NCI-H345 treated with DMSO at 0.1 percent for 48 hours (cell line): ENCODE measurements around the gene TOLLIP.
"Not testable (repeated sequence)": the region's sequence is repeated elsewhere in the genome, so short reads cannot be mapped to it uniquely, and the experiment has no call there.

ENCODE experiments used
- DNase-seq: peaks from one replicate; lab custom pipeline; 2025; ENCODE audit not compliant: unreplicated experiment; lab: John Stamatoyannopoulos, UW

Gene TOLLIP

DNA sequence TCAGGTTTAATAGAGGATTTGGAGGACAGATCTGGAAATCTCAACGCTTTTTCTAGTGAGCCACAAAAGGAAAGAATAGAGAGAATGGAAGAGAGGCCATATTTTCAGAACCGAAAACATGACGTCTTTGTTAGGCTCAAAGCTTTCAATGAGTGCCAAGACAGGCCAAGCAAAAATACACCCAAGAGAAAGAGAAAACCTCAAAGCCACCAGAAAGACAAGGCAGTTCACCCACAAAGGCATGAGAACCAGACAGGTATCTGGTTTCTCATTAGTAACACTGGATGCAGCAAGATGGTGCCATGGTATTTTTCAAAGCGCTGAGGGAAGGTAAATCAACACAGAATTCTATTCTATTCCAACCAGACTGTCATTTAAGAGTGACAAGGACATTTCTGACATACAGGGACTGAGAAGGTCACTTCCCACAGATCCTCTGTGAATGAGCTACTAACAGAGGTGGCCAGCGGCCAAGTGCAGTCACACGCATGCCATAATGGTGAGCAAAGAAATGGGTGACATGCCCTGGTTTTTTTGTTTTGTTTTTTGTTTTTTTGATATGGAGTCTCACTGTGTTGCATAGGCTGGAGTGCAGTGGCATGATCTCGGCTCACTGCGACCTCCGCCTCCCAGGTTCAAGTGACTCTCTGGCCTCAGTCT is 41.9 kb downstream of the TOLLIP start:
- DNase-seq = no peak

DNA sequence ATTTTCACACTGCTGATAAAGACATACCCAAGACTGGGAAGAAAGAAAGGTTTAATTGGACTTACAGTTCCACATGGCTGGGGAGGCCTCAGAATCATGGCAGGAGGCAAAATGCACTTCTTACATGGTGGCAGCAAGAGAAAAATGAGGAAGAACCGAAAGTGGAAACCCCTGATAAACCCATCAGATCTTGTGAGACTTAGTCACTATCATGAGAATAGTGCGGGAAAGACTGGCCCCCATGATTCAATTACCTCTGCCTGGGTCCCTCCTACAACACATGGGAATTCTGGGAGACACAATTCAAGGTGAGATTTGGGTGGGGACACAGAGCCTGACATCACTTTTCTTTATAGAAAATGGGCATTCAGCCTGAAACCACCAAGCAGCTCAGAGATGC is 42.5 kb downstream of the TOLLIP start:
- DNase-seq = not testable (repeated sequence)

DNA sequence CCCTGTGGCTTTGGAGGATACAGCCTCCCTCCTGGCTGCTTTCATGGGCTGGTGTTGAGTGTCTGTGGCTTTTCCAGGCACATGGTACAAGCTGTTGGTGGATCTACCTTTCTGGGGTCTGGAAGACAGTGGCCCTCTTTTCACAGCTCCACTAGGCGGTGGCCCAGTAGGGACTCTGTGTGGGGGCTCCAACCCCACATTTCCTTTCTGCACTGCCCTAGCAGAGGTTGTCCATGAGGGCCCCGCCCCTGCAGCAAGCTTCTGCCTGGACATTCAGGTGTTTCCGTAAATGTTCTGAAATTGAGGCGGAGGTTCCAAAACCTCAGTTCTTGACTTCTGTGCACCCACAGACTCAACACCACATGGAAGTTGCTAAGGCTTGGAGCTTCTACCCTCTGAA is 44.0 kb downstream of the TOLLIP start:
- not testable (repeated sequence) for DNase-seq

DNA sequence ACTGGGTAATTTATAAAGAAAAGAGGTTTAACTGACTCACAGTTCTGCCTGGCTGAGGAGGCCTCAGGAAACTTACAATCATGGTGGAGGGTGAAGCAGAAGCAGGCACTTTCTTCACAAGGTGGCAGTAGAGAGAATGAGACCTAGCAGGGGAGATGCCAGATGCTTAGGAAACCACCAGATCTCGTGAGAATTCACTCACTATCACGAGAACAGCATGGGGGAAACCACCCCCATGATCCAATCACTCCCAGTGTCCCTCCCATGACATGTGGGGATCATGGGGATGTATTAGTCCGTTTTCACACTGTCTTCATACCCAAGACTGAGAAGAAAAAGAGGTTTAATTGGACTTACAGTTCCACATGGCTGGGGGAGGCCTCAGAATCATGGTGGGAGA is 45.0 kb downstream of the TOLLIP start:
- DNase-seq = peak; percentile 8

DNA sequence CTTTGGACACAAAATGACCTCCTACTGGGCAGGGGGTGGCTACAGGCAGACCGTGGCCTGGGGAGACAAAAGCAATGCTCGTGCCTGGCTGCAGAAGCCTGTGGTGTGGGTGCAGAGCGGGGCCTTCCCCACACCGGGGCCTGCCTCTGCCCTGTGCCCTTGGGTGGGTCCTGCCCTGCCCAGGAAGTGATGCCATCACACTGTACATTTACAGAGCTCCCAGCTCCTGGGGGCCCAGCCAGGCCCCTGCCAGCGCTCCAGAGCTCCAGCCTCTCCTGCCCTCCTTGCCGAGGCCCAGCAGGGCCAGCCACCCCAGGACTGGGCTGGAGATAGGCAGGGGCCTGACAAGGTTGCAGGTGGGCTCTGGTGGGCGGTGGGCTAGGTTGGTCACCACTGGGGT is 46.4 kb downstream of the TOLLIP start:
- no peak for DNase-seq

DNA sequence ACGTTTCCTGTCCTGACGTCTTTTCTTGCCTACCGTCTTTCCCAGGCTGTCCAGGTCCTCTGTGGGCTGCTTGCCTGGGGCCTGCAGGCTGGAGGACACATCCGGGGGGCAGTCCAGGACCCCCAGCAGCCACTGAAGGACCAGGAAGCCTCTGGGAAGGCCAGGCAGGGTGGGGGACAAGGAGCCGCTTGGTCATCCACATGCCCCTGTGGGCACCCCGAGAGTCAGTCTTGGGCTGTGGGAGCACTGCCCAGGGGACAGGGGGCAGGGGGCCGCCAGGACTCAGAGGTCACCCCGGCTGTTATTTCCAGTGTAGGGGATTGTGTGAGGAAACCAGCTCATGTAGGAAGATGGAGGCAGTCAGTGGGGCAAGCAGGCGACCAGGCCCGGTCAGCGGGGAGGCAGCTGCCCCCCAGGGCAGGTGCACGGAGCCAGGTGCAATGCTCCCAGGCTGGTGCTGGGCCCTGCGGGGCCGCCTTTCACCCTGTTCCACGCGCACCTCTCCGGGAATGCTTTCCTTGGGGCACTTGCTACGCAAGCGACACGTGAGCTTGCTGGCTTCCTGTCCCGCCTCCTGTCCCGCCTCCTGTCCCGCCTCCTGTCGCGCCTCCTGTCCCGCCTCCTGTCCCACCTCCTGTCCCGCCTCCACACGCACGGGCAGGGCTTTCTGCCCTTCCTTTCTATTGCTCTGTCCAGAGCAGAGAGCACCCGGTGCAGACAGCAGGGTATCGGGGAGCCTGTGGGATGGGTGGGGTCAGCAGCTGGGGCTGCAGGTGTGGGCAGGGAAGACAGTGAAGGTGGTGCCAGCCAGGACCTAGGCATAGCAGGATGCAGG is 47.0 kb downstream of the TOLLIP start:
- DNase-seq = peak; percentile 72

DNA sequence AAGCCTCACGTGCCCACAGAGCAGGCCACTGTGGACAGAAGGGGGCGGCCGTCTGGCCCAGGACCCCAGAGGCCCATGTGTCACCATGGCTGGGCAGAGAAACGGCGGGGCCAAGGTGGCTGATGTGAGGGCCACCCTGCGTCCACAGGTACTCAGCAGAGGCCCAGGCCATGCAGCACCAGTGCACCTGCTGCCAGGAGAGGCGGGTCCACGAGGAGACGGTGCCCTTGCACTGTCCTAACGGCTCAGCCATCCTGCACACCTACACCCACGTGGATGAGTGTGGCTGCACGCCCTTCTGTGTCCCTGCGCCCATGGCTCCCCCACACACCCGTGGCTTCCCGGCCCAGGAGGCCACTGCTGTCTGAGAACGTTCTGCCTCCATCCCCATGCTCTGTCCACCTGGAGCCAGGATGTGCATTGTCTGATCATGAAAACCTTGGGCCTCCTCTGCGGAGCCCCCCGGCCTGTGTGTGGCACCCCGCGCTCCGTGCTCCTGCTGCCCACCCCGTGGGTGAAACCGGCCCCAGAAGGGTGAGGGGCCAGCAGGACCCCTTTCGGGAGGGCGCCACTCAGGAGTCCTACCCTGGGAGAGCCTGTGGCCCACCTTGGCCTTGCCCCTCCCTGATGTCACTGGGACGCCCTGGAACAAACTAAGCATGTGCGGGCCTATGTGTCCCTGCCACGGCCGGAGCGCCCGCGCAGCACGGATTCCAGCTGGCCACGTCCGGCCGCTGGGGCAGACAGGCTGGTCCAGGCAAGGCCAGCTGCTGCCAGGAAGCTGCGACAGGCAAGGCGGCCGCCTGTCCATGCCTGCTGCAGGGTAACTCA is 48.0 kb downstream of the TOLLIP start:
- no peak for DNase-seq

DNA sequence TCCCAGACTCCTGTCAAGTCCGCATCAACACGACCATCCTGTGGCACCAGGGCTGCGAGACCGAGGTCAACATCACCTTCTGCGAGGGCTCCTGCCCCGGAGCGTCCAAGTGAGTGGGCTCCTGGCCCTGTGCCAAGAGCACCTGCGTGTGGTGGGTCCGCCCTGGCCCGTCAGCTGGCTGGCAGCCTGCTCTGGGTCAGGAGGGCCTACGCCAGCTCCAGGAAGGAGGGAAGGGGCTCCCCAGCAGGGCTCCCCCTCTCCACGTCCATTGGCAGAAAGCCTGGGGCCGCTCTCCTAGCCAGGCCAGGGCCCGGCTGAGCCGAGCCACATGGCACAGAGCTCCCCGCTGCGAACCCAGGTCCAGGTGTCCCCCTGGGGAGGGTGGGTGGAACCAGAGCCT is 48.8 kb downstream of the TOLLIP start:
- DNase-seq = no peak

DNA sequence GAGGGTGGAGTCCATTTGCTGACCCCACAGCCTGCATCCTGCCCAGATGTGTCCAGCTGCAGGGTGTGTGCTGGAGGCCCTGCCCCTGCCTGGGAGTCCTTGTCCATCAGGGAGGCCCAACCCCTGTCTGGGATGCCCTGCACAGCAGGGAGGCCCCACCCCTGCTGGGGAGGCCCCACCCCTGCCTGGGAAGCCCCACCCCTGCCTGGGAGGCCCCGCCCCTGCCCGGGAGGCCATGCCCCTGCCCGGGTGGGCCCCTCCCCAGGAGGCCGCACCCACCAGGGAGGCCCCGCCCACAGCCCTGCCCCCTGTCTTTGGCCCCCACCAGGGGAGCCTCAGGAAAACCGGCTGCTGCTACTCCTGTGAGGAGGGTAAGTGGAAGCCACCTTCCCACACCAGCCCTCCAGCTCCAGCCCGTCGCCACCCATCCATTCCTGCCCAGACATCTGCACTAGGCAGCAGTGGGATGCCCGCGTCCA is 49.4 kb downstream of the TOLLIP start:
- no peak for DNase-seq

DNA sequence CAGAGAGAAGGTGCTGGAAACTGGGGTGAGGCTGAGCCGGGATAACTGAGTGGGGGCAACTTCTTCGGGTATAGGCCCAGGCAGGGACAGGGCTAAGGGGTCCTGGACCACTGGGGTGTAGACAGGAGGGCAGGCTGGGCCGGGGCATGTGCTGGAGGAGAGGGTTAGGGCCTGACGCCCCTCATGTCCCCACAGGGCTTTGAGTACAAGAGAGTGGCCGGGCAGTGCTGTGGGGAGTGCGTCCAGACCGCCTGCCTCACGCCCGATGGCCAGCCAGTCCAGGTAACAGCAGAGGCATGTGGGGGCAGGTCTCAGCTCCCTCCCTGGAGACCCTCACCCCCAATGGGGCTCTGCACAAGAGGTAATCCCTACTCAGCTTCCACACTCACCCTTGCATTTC is 49.9 kb downstream of the TOLLIP start:
- no peak for DNase-seq

DNA sequence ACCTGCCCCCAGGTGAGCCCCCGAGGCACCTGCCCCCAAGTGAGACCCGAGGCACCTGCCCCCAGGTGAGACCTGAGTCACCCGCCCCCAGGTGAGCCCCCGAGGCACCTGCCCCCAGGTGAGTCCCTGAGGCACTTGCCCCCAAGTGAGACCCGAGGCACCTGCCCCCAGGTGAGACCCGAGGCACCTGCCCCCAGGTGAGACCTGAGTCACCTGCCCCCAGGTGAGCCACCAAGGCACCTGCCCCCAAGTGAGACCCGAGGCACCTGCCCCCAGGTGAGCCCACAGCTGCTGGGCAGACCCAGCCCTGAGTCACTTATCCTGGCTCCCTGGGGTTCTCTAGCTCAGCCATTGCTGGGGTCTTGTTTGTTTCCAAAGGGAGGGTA is 50.4 kb downstream of the TOLLIP start:
- DNase-seq = no peak

DNA sequence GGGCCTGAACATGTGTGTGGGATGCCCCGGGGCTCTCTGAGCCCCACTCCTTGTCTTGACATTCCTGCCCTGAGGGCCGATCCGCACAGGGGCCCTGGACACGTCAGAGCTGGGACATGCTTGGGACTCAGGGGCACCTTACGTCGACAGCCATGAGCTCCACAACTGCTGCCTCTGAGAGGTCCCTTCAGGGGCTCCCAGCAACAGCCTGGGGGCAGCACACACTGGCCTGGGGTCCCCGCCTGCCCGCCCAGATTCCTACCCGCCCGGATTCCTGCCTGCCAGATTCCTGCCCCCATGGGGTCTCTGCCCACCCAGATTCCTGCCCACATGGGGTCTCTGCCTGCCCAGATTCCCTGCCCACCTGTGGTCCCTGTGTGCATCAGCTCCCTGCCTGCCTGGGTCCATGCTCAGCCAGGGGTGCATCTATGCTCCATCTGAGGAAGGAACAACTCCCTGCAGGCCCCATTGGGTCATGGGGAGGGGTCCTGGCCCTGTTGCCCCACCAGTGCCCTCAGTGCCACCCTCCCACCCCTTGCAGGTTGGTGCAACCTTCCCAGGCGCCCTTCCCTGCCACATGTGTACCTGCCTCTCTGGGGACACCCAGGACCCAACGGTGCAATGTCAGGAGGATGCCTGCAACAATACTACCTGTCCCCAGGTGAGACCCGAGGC is 50.9 kb downstream of the TOLLIP start:
- DNase-seq = no peak

DNA sequence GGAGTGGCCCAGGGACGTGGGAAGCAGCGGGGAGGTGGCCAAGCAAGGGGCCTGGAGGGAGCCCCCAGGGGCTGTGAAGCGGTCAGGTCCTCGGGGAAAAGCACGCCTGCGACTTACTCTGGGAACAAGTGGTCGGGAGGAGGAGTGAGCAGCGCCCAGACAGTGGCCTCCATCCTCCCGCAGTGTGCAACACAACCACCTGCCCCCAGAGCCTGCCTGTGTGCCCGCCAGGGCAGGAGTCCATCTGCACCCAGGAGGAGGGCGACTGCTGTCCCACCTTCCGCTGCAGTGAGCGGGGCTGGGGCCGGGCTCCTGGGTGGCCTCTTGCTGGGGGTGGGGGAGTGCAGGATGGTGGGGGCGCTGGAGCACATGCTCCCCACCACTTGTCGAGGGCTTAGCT is 51.5 kb downstream of the TOLLIP start:
- DNase-seq = no peak

DNA sequence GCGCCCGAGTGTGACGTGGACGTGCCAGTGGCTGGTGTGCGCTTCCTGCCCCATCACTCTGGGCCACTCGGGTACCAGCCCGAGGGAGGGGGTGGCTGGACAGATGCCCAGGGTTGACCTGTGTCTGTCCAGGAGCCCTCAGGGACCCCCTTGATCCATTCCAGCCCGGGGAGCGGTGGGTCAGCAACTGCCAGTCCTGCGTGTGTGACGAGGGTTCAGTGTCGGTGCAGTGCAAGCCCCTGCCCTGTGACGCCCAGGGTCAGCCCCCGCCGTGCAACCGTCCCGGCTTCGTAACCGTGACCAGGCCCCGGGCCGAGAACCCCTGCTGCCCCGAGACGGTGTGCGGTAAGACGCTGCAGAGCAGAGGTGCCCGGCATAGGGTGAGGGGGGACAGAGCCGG is 52.1 kb downstream of the TOLLIP start:
- no peak for DNase-seq

DNA sequence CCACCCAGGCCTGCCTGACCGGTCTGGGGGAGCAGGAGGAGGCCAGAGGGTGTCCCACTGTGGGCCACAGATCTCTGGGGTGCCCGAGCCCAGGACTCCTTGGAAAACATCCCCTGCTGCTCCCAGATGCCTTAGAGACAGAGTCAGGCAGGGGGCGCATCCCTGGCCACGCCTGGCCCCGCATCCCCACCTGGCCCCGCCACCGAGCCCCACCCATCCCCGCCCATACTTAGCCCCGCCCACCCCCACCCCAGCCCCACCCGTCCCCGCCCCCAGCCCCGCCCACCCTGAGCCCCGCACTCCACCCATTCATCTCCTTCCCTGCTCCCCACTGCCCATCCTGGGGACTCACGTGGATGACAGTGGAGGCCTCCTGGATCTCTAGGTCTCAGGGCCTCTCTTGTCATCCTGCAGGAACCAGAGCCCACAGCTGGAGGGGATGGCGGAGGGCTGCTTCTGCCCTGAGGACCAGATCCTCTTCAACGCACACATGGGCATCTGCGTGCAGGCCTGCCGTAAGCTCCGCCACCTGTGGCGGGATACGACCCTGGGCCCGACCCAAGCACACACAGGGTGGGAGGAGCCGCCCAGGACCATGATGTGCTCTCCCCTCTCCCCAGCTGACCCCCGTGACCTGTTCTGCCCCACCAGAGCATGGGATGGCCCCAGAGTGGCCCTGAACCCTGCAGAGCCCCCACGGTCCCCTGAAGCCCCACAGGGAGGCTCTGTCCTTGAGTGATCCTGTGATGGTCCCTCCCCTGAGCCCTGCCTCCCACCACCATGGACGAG is 53.0 kb downstream of the TOLLIP start:
- no peak for DNase-seq

DNA sequence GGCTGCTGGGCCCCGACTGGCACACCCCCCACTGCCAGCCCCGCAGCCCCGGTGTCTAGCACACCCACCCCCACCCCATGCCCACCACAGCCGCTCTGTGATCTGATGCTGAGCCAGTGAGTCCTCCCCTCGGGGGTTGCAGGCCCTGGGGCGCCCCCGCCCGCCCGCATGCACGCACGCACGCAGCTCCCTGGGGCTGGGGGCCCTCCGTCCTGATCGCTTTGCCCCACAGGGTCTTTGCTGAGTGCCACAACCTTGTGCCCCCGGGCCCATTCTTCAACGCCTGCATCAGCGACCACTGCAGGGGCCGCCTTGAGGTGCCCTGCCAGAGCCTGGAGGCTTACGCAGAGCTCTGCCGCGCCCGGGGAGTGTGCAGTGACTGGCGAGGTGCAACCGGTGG is 54.3 kb downstream of the TOLLIP start:
- no peak for DNase-seq

DNA sequence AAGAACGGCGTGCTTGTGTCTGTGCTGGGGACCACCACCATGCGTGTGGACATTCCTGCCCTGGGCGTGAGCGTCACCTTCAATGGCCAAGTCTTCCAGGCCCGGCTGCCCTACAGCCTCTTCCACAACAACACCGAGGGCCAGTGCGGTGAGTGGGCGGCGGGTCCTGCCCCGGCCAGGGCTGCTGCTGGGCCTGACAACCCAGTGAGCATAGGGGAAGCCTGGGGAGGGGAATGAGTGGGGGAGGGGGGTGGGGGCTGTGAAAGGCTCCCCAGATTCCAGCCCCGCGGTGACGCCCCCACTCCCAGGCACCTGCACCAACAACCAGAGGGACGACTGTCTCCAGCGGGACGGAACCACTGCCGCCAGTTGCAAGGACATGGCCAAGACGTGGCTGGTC is 54.7 kb downstream of the TOLLIP start:
- no peak for DNase-seq

DNA sequence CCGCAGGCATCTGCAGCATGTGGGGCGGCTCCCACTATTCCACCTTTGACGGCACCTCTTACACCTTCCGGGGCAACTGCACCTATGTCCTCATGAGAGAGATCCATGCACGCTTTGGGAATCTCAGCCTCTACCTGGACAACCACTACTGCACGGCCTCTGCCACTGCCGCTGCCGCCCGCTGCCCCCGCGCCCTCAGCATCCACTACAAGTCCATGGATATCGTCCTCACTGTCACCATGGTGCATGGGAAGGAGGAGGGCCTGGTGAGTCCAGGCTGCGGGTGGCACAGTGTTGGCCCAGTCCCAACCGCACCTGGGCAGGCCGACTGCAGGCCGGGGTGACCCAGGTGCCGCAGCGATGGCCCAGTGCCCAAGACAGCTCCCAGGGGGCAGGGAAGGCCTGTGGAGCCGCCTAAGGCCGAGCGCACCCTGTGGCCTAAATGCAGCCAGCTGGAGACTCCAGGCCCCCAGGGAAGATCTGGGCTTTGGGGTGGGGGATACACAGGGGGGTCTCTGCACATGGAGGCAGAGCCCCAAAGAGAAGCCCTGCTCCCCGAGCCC is 55.3 kb downstream of the TOLLIP start:
- no peak for DNase-seq

DNA sequence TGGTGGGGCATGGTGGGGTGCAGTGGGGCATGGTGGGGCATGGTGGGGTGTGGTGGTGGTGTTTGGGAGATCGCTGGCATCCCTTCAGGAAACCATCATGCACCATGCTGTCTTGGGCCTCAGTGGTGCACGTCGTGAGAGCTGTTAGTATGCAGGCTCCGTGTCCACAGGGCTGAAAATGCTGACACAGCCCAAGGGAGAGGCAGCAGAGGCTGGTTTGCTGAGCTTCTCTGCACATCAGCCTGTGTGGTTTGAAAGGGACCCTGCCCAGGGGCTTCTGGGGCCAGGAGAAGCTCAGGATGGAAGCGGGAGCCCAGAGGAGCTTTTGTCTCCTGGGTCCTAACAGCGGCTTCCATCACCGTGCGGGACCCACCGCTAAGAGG is 56.3 kb downstream of the TOLLIP start:
- no peak for DNase-seq
